Caco-2 (cell line): ENCODE data around the gene DSP. TPM values are rescaled to one million over a fixed set of nuclear protein-coding genes. Genes with fewer than 3 reads are reported as not detected.

Experiments used
- BruUV-seq: library from RNA; stranded (reverse); fragments of 400-500 nt; replicated peaks from 2 replicates; lab custom pipeline; 2021; lab: Mats Ljungman, UMichigan
- CTCF ChIA-PET: fragments of 300-600 bp; sonication (Branson Sonifier 250); formaldehyde crosslinking; loops from one replicate; lab custom pipeline; 2022; ENCODE audit warnings: antibody characterized with exemption; lab: Charles Lee
- POLR2A ChIA-PET: fragments of 300-600 bp; sonication (Branson Sonifier 250); formaldehyde crosslinking; loops from one replicate; lab custom pipeline; 2022; ENCODE audit warnings: antibody characterized with exemption; lab: Charles Lee
- DNase-seq, 2 experiments: peaks; one replicate each; pipeline versions ENCODE4 v3.0.0 to v3.0.0-alpha.2; 2020 to 2022
- H3K27me3 ChIP-seq: replicated peaks from 2 replicates; pipeline ENCODE4 v1.6.0; 2011; ENCODE audit warnings: low read length; ENCODE audit not compliant: control insufficient read depth, insufficient read depth
- H3K36me3 ChIP-seq: 2 replicates; pipeline ENCODE4 v1.5.1; 2011; ENCODE audit warnings: low read length; ENCODE audit not compliant: control insufficient read depth, insufficient read depth
- H3K4me1 ChIP-seq: fragments of 250-450 bp; sonication (Bioruptor Pico); 2 replicates; pipeline ENCODE4 v1.5.1; 2020; ENCODE audit warnings: mild to moderate bottlenecking
- H3K4me3 ChIP-seq: 2 replicates; pipeline ENCODE4 v1.5.1; 2011; ENCODE audit warnings: low read depth, mild to moderate bottlenecking, control low read depth, low read length
- H3K9me3 ChIP-seq: fragments of 250-450 bp; sonication (Bioruptor Pico); 2 replicates; pipeline ENCODE4 v1.5.1; 2020; ENCODE audit warnings: mild to moderate bottlenecking, moderate library complexity
- H3K27ac Mint-ChIP-seq: one replicate; pipeline ENCODE4 v1.8.0; 2022; ENCODE audit warnings: mixed read lengths; ENCODE audit not compliant: unreplicated experiment
- H3K27me3 Mint-ChIP-seq: one replicate; pipeline ENCODE4 v1.8.0; 2022; ENCODE audit warnings: mixed read lengths; ENCODE audit not compliant: insufficient read depth, unreplicated experiment
- H3K36me3 Mint-ChIP-seq: one replicate; pipeline ENCODE4 v1.8.0; 2022; ENCODE audit warnings: mild to moderate bottlenecking, mixed read lengths; ENCODE audit not compliant: insufficient read depth, unreplicated experiment
- H3K4me1 Mint-ChIP-seq: one replicate; pipeline ENCODE4 v1.8.0; 2022; ENCODE audit warnings: low read depth, mixed read lengths; ENCODE audit not compliant: unreplicated experiment
- H3K4me3 Mint-ChIP-seq: one replicate; pipeline ENCODE4 v1.8.0; 2022; ENCODE audit warnings: mild to moderate bottlenecking, moderate library complexity, mixed read lengths; ENCODE audit not compliant: unreplicated experiment
- H3K9me3 Mint-ChIP-seq: one replicate; pipeline ENCODE4 v1.8.0; 2022; ENCODE audit warnings: mixed read lengths; ENCODE audit not compliant: unreplicated experiment
- intact Hi-C: fragments of 100-400 bp; cut with micrococcal nuclease; formaldehyde crosslinking; loops from one replicate; pipeline ENCODE4 v1.10.0; 2022; ENCODE audit not compliant: unreplicated experiment
- total RNA-seq: library from RNA; stranded (reverse); gene quantifications from 2 replicates; pipeline ENCODE4 v1.2.3, GENCODE V29; 2022
- TF ChIP-seq, protein P1 (sequence below), 2 experiments: fragments of 200-600 bp in 1 of 2; IDR thresholded peaks; 1 replicate in 1 of 2; 2 replicates in 1 of 2; pipeline versions ENCODE4 v1.5.1 to v1.8.0; 2011 to 2022; ENCODE audit warnings: antibody characterized with exemption in 1 of 2, control low read depth in 1 of 2, inconsistent platforms in 1 of 2, low read depth in 1 of 2, low read length in 1 of 2, mild to moderate bottlenecking in 1 of 2, moderate library complexity in 1 of 2; ENCODE audit not compliant: insufficient read depth in 1 of 2, severe bottlenecking in 1 of 2, unreplicated experiment in 1 of 2

DSP gene
- total RNA-seq, 1 experiment from 2014 or later = 191 TPM

DNA sequence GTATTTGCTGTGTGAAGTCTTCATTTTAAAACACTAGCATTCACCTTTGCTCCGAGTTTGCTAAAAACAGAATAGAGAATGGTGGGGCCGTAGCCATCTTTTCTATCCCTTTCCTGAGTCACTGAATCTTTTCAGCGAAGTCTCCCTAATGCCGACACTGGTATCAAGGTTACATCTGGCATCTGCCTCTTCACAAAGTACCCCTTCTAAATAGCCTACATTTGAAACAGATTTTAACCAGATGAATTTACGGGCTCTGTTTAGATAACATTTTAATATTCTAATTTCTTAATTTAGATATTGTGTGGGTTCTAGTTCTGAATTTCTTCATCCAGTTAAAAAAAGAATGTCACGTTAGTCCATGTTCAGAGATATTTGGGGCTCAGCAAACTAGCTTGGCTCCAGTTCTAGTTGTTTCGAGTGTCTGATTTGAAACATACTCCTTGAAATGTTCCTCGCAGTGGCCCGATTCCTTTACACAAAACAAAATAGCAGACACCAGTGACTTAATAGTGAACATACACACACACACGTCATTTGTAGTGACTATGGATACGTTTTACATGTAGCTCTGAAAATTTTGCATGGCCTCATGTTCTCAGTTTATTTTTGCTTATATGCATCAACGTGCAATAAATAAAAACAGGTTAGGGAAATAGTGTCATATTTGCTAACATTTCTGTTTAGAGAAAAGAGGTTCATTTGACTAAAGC is 15.1 kb downstream of the DSP start:
- Mint-ChIP-seq H3K27ac (no peak overlapping the region), H3K27me3 (no peaks in the 10 kb centered on the region), H3K4me3 (no peak overlapping the region), H3K36me3 (peaks cover 84% of the 10 kb centered on the region), H3K4me1 (peaks cover 34% of the 10 kb centered on the region), H3K9me3 (no peaks in the 10 kb centered on the region)
- H3K36me3 ChIP-seq = peaks cover 8% of the 10 kb centered on the region
- no peaks in the 10 kb centered on the region for H3K9me3 ChIP-seq
- ChIA-PET CTCF (no interaction called here), POLR2A (no interaction called here)
- no peak for DNase-seq
- H3K4me1 ChIP-seq = peaks cover 39% of the 10 kb centered on the region
- H3K4me3 ChIP-seq = no peak overlapping the region
- TF ChIP-seq, protein P1, sequence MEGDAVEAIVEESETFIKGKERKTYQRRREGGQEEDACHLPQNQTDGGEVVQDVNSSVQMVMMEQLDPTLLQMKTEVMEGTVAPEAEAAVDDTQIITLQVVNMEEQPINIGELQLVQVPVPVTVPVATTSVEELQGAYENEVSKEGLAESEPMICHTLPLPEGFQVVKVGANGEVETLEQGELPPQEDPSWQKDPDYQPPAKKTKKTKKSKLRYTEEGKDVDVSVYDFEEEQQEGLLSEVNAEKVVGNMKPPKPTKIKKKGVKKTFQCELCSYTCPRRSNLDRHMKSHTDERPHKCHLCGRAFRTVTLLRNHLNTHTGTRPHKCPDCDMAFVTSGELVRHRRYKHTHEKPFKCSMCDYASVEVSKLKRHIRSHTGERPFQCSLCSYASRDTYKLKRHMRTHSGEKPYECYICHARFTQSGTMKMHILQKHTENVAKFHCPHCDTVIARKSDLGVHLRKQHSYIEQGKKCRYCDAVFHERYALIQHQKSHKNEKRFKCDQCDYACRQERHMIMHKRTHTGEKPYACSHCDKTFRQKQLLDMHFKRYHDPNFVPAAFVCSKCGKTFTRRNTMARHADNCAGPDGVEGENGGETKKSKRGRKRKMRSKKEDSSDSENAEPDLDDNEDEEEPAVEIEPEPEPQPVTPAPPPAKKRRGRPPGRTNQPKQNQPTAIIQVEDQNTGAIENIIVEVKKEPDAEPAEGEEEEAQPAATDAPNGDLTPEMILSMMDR (IDR thresholded peaks at IDR 0.05; ENCODE audit: insufficient read depth in 1 of 2, low read depth in 1 of 2, low read length in 1 of 2, severe bottlenecking in 1 of 2, unreplicated experiment in 1 of 2) = no peak
- no TSS peak for BruUV-seq
- intact Hi-C loops = no loop called here
- no peaks in the 10 kb centered on the region for H3K27me3 ChIP-seq

DNA sequence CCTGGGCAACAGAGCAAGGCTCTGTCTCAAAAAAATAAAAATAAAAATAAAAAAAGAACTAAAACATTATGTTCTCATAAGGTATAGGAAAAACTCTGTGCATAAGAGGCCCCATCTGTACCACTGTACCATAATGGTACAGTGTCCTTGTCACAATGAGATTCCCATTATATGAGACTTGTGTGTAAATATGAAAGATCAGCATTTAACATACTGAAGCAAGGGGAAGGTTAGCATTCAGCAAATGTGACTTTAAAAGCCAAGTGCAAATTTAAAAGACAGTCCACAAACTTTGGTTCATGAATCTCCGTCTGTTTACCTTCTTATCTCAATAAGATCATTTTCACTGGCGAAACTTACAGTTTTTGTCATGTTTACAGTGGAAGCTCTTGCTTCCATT is 16.2 kb downstream of the DSP start:
- ChIA-PET CTCF (no interaction called here), POLR2A (no interaction called here)
- intact Hi-C loops = no loop called here
- no peak for DNase-seq
- BruUV-seq = no TSS peak
- peaks cover 84% of the 10 kb centered on the region for H3K36me3 Mint-ChIP-seq
- peaks cover 40% of the 10 kb centered on the region for H3K4me1 Mint-ChIP-seq
- no peaks in the 10 kb centered on the region for H3K27me3 Mint-ChIP-seq
- no peaks in the 10 kb centered on the region for H3K9me3 ChIP-seq
- no peaks in the 10 kb centered on the region for H3K9me3 Mint-ChIP-seq
- H3K4me3 ChIP-seq = no peak overlapping the region
- TF ChIP-seq, protein P1 (IDR thresholded peaks at IDR 0.05; ENCODE audit: insufficient read depth in 1 of 2, low read depth in 1 of 2, low read length in 1 of 2, severe bottlenecking in 1 of 2, unreplicated experiment in 1 of 2) = no peak
- peak overlapping the region; percentile 55 for H3K27ac Mint-ChIP-seq
- no peaks in the 10 kb centered on the region for H3K27me3 ChIP-seq
- no peak overlapping the region for H3K4me3 Mint-ChIP-seq
- H3K36me3 ChIP-seq = peaks cover 7% of the 10 kb centered on the region
- peaks cover 50% of the 10 kb centered on the region for H3K4me1 ChIP-seq

DNA sequence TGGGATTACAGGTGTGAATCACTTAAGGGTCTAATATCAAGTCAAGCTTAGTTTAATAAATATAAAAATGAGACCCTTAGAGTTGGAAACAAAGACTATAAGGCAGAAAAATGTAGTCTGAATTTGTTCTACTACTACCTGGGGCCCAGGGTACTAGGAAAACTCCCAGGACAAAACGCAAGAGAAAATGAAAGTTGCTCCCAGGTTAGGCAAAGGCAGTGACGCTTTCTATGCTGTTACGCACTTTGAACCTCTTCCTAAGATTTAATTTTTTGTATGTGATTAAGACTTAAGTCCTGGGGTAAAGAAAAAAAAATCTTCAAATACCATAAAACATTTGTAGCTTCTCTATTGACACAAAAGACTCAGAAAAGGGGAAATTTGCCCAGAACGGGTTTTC is 17.3 kb downstream of the DSP start:
- Histone ChIP-seq H3K27me3 (no peaks in the 10 kb centered on the region), H3K4me3 (no peak overlapping the region), H3K4me1 (peaks cover 46% of the 10 kb centered on the region), H3K36me3 (peaks cover 7% of the 10 kb centered on the region; the same call in 1 of the 2 replicates), H3K9me3 (no peaks in the 10 kb centered on the region)
- Mint-ChIP-seq H3K27ac (no peak overlapping the region), H3K36me3 (peaks cover 84% of the 10 kb centered on the region), H3K9me3 (no peaks in the 10 kb centered on the region), H3K4me3 (no peak overlapping the region), H3K27me3 (no peaks in the 10 kb centered on the region), H3K4me1 (peaks cover 35% of the 10 kb centered on the region)
- intact Hi-C loops = no loop called here
- ChIA-PET POLR2A (interaction anchor here (0.6 to 1.3 kb wide), 2 partner anchors 10 to 22 kb away, joined by 3 to 5 read pairs; no protein-coding TSS in a partner anchor), CTCF (no interaction called here)
- BruUV-seq = no TSS peak
- no peak for DNase-seq
- TF ChIP-seq, protein P1 (IDR thresholded peaks at IDR 0.05; ENCODE audit: insufficient read depth in 1 of 2, low read depth in 1 of 2, low read length in 1 of 2, severe bottlenecking in 1 of 2, unreplicated experiment in 1 of 2) = no peak
